T-helper 2 cell treated with Interferon-gamma antibody and Interleukin-4, amounts not matched to agents 100 ng/mL and 5 ng/mL, for 36 hours (primary cell): ENCODE results near the gene P4HA1. TPM values are rescaled to one million over a fixed set of nuclear protein-coding genes. Genes with fewer than 3 reads are reported as not detected.

Experiments used
- intact Hi-C: fragments of 100-400 bp; cut with micrococcal nuclease; formaldehyde crosslinking; loops from one replicate; pipeline ENCODE4 v1.15.1; 2023
- total RNA-seq: library from RNA; stranded (reverse); gene quantifications from 2 replicates; pipeline ENCODE4 v1.2.3, GENCODE V29; 2022

P4HA1 gene
- total RNA-seq, 1 donor from 2014 or later, result 32.6 TPM

DNA sequence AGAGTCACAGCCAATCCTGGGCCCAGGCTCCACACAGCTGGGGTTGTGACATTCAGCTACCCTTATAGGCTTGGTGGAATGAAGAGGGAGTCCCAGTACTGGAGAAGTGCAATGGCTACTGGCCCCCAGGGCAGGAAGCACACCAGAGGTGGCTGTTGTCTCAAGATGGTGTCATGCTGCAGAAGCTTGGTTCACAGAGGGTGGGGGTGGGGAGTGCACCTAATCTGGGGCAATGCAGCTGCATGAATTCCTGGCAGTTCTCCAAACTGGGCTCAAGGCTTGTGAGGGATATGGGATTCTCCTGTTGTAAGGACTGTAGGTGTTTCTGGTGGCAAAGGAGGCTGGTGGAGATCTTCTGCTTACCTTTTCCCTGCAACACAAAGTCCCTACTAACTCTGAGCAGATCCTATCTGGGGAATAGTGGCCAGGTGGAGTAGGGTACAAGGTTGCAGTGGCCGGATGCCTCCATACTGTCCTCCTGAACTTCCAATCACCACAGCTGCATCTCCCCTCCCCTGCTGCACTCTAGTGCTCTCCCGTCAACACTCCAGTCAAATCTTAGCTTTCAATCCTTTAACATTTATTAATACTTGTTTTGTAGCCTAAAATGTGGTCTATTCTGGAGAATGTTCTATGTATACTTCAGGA, 114.7 kb downstream of the P4HA1 start:
- intact Hi-C loops, result no loop called here

DNA sequence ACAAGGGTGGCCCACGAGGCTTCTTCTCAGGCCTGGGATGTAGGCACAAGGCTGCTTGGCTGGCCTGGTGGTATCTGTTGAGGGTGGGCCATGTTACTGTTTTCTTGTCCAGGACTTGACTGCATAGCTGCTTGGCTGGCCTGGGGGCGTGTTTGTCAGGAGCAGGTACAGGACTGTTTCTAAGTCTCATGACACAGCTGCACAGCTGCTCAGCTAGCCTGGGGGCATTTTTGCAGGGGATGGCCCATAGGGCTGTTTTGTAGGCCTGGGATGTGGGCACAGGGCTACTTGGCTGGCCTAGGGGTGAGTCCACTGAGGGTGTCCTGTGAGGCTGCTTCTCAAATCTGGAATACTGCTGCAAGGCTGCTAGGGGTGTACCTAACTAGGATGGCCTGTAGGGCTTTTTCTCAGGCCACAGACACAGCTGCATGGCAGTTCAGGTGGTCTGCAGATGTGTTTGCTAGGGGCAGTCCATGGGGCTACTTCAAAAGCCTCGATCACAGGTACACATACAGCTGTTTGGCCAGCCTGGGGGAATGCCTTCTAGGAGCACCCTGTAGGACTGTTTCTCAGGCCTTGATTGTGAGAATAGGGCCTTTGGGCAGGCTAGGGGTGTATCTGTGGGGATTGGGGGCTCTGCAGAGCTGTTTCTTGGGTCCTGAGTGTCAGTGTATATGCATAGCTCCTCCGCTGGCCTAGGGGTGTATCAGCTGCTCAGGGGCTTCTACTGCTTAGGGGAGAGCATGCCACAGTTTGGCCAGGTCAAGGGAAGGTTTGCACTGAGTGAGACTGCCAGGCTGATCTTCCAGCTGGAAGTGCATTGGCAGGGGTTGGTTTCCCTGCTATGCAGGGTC, 115.4 kb downstream of the P4HA1 start:
- intact Hi-C loops, result no loop called here

DNA sequence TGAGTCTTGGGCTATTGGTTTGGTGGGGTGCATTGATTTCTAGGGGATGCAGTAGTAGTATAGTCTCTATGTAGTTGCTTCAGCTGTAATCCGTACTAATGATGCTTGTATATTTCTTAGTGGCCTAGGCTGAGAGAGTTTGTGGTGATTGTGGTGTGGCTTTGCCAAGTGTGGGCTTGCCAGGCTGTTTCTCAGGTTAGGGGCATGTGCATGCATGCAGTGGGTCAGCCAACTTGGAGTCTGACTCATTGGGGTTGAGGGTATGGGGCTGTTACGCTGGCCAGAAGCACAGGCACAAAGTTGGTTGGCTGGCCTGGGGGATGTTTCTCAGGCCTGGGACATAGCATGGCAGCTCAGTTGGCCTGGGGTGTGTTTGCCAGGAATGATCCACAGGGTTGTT, 116.3 kb downstream of the P4HA1 start:
- intact Hi-C loops, result no loop called here

DNA sequence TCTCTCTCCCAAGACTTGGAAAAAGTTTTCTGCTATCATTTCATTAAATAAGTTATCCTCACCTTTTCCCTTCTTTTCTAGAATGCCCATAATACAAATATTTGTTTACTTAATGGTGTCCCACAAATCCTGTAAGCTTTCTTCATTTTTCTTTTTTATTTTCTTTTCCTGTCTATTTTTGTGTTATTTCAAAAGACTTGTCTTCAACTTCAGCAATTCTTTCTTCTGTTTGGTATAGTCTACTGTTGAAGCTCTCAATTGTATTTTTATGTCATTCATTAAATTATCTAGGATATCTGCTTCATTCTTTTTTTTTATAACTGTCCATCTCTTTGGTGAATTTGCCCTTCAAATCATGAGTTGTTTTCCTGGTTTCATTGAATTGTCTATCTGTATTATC, 117.0 kb downstream of the P4HA1 start:
- intact Hi-C loops, result no loop called here

DNA sequence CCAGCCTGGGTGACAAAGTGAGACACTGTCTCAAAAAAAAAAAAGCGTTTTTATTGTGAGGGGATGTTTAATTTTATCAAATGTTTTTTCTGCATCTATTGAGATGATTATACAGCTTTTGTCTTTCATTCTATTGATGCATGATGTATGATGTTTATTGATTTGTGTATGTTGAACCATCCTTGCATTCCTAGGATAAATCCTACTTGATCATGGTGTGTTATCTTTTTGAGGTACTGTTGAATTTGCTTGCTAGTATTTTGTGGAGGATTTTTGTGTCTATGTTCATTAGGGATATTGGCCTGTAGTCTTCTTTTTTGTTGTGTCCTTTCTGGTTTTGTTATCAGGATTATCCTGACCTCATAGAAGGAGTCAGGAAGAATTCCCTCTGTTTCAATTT, 119.8 kb downstream of the P4HA1 start:
- intact Hi-C loops, result no loop called here

Other genes starting within 250 kb of the P4HA1 start
- gene OIT3, start 203.1 kb downstream of the P4HA1 start, total RNA-seq, result 0.11 TPM in 1 of 2 replicates, not detected in the other
- not detected in 2 replicates for gene PLA2G12B, start 142.1 kb downstream of the P4HA1 start, total RNA-seq
- 0.73 and 0.86 TPM in 2 replicates for gene NUDT13, start 13.6 kb upstream of the P4HA1 start, total RNA-seq
- gene ECD, start 71.1 kb upstream of the P4HA1 start, total RNA-seq, result 30.2 and 31.7 TPM in 2 replicates
- 14.1 and 14.2 TPM in 2 replicates for gene FAM149B1, start 71.3 kb upstream of the P4HA1 start, total RNA-seq
- gene DNAJC9, start 150.4 kb upstream of the P4HA1 start, total RNA-seq, result 59.7 and 60.2 TPM in 2 replicates
- gene MRPS16, start 155.8 kb upstream of the P4HA1 start, total RNA-seq, result 105 and 107 TPM in 2 replicates